ENCODE measurements around the gene FRAS1.

GRCh38 chr4:78571804-78572203 is 514.7 kb downstream of the FRAS1 start:
- TF ChIP-seq GATA2 (IDR thresholded peaks at IDR 0.05; ENCODE audit: low read depth, low read length) = no peak
- TF ChIP-seq GATA3 (IDR thresholded peaks at IDR 0.05; ENCODE audit: low read depth, low read length) = no peak
